SK-N-SH treated with all-trans-retinoic acid at 6 μM for 48 hours (cell line): Measurements from ENCODE around the gene ELMO1.

Experiments
- ARNTL ChIP-seq: fragments of 450-650 bp; formaldehyde crosslinking; IDR thresholded peaks from 2 replicates; pipeline ENCODE4 v1.5.0; 2020; ENCODE audit warnings: low read depth, mild to moderate bottlenecking, moderate library complexity, borderline replicate concordance
- CREB5 ChIP-seq: fragments of 250-450 bp; sonication (Bioruptor Pico); IDR thresholded peaks from 2 replicates; pipeline ENCODE4 v1.5.1; 2020; ENCODE audit warnings: low read depth, mild to moderate bottlenecking, moderate library complexity
- ESRRG ChIP-seq: fragments of 250-450 bp; sonication (Bioruptor Pico); IDR thresholded peaks from 2 replicates; pipeline ENCODE4 v1.6.1; 2021; ENCODE audit warnings: mild to moderate bottlenecking
- OSR1 ChIP-seq: fragments of 250-450 bp; sonication (Bioruptor Pico); IDR thresholded peaks from 2 replicates; pipeline ENCODE4 v1.8.0; 2022; ENCODE audit warnings: moderate library complexity, mild to moderate bottlenecking, inconsistent platforms
- PATZ1 ChIP-seq: fragments of 250-450 bp; sonication (Bioruptor Pico); IDR thresholded peaks from 2 replicates; pipeline ENCODE4 v1.8.0; 2020; ENCODE audit warnings: mild to moderate bottlenecking, moderate library complexity, borderline replicate concordance
- RARB ChIP-seq: fragments of 250-450 bp; sonication (Bioruptor Pico); IDR thresholded peaks from 2 replicates; pipeline ENCODE4 v1.8.0; 2021; ENCODE audit warnings: mild to moderate bottlenecking, moderate library complexity
- TCF4 ChIP-seq: fragments of 250-450 bp; sonication (Bioruptor Pico); IDR thresholded peaks from 2 replicates; pipeline ENCODE4 v1.8.0; 2021; ENCODE audit warnings: mild to moderate bottlenecking, moderate library complexity, borderline replicate concordance
- ZFP3 ChIP-seq: fragments of 250-450 bp; sonication (Bioruptor Pico); IDR thresholded peaks from 2 replicates; pipeline ENCODE4 v1.5.0; 2020; ENCODE audit warnings: mild to moderate bottlenecking, moderate library complexity
- ZNF8 ChIP-seq: fragments of 450-650 bp; formaldehyde crosslinking; IDR thresholded peaks from 2 replicates; pipeline ENCODE4 v1.5.0; 2020; ENCODE audit warnings: mild to moderate bottlenecking, moderate library complexity
- TF ChIP-seq, protein P1 (sequence below): fragments of 250-450 bp; sonication (Bioruptor Pico); IDR thresholded peaks from 2 replicates; pipeline ENCODE4 v1.5.1; 2021; ENCODE audit warnings: mild to moderate bottlenecking, moderate library complexity

DNA sequence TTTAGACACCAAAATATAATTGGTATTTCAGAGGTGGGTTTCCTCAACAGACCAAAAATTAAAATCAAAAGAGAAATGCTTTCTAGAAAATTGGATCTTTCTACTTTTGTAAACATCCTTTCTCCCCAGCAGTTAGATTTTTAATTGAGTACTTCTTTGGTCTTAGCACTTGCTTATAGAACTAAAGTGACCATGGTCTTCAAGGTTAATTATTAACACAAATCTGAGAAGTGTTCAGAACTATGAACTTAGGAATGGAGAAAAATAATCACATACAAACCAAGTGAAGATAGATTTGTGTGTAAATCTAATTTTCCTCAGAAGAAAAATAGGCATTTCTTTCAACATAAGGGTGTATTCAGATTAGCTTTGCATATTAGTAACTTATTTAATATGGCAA lies 355.4 kb downstream of the ELMO1 start:
- no peak for TF ChIP-seq OSR1 (CRISPR knock-in tag)
- TF ChIP-seq, protein P1, sequence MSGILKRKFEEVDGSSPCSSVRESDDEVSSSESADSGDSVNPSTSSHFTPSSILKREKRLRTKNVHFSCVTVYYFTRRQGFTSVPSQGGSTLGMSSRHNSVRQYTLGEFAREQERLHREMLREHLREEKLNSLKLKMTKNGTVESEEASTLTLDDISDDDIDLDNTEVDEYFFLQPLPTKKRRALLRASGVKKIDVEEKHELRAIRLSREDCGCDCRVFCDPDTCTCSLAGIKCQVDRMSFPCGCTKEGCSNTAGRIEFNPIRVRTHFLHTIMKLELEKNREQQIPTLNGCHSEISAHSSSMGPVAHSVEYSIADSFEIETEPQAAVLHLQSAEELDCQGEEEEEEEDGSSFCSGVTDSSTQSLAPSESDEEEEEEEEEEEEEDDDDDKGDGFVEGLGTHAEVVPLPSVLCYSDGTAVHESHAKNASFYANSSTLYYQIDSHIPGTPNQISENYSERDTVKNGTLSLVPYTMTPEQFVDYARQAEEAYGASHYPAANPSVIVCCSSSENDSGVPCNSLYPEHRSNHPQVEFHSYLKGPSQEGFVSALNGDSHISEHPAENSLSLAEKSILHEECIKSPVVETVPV (CRISPR knock-in tag): no peak
- no peak for TF ChIP-seq CREB5
- TF ChIP-seq ARNTL (CRISPR knock-in tag): no peak
- no peak for TF ChIP-seq RARB (CRISPR knock-in tag)
- no peak for TF ChIP-seq PATZ1 (CRISPR knock-in tag)
- no peak for TF ChIP-seq TCF4 (CRISPR knock-in tag)
- TF ChIP-seq ESRRG: no peak
- no peak for TF ChIP-seq ZNF8 (CRISPR knock-in tag)
- no peak for TF ChIP-seq ZFP3
